H9 (cell line): Measurements from ENCODE around the gene SEMA4C. TPM values are rescaled to one million over a fixed set of nuclear protein-coding genes. Genes with fewer than 3 reads are reported as not detected.

ENCODE experiments used
- DNase-seq: peaks from one replicate; pipeline ENCODE4 v3.0.0-alpha.2; 2017
- H2AFZ ChIP-seq: one replicate; pipeline ENCODE4 v1.6.1; 2013; ENCODE audit warnings: mild to moderate bottlenecking, low read length, control low read depth, moderate library complexity
- H2AK5ac ChIP-seq: 2 replicates; pipeline ENCODE4 v1.6.1; 2013; ENCODE audit warnings: low read length, control low read depth, mixed read lengths; ENCODE audit not compliant: insufficient read length
- H2BK120ac ChIP-seq: one replicate; pipeline ENCODE4 v1.6.1; 2013; ENCODE audit warnings: low read depth, mild to moderate bottlenecking, low read length, control low read depth, inconsistent platforms; ENCODE audit not compliant: poor library complexity, severe bottlenecking
- H2BK12ac ChIP-seq: 2 replicates; pipeline ENCODE4 v1.6.1; 2013; ENCODE audit warnings: low read length, control low read depth, mixed read lengths, low read depth; ENCODE audit not compliant: insufficient read length
- H2BK15ac ChIP-seq: 2 replicates; pipeline ENCODE4 v1.6.1; 2013; ENCODE audit warnings: low read depth, low read length, control low read depth
- H2BK20ac ChIP-seq: one replicate; pipeline ENCODE4 v1.6.1; 2013; ENCODE audit warnings: low read depth, mild to moderate bottlenecking, low read length, control low read depth, inconsistent platforms; ENCODE audit not compliant: poor library complexity, severe bottlenecking
- H2BK5ac ChIP-seq: 2 replicates; pipeline ENCODE4 v1.6.1; 2013; ENCODE audit warnings: low read length, control low read depth, mixed read lengths; ENCODE audit not compliant: insufficient read length
- H3K14ac ChIP-seq: 2 replicates; pipeline ENCODE4 v1.6.1; 2013; ENCODE audit warnings: low read length, control low read depth; ENCODE audit not compliant: insufficient read depth
- H3K18ac ChIP-seq: 2 replicates; pipeline ENCODE4 v1.6.1; 2013; ENCODE audit warnings: low read depth, mild to moderate bottlenecking, mixed read lengths, low read length, control low read depth; ENCODE audit not compliant: insufficient read length
- H3K23ac ChIP-seq: 2 replicates; pipeline ENCODE4 v1.6.1; 2013; ENCODE audit warnings: low read length, control low read depth, mixed read lengths, low read depth; ENCODE audit not compliant: insufficient read length
- H3K23me2 ChIP-seq: 2 replicates; pipeline ENCODE4 v1.6.1; 2013; ENCODE audit warnings: low read depth, mild to moderate bottlenecking, mixed read lengths, low read length, control low read depth; ENCODE audit not compliant: insufficient read length, poor library complexity, severe bottlenecking
- H3K27ac ChIP-seq: 2 replicates; pipeline ENCODE4 v1.5.1; 2013; ENCODE audit warnings: low read length, control low read depth, mixed read lengths, low read depth; ENCODE audit not compliant: insufficient read length
- H3K27me3 ChIP-seq: 2 replicates; pipeline ENCODE4 v1.6.1; 2013; ENCODE audit warnings: low read length, control low read depth, inconsistent platforms; ENCODE audit not compliant: insufficient read depth
- H3K4ac ChIP-seq: 2 replicates; pipeline ENCODE4 v1.6.1; 2013; ENCODE audit warnings: low read depth, mild to moderate bottlenecking, control low read depth, inconsistent platforms, low read length, moderate library complexity
- H3K4me1 ChIP-seq: 2 replicates; pipeline ENCODE4 v1.6.1; 2013; ENCODE audit warnings: low read length, control low read depth, inconsistent platforms; ENCODE audit not compliant: insufficient read depth
- H3K4me2 ChIP-seq: 2 replicates; pipeline ENCODE4 v1.6.1; 2013; ENCODE audit warnings: low read length, control low read depth, mixed read lengths; ENCODE audit not compliant: insufficient read length, insufficient read depth
- H3K56ac ChIP-seq: 2 replicates; pipeline ENCODE4 v1.6.1; 2013; ENCODE audit warnings: low read depth, mild to moderate bottlenecking, mixed read lengths, low read length, control low read depth; ENCODE audit not compliant: insufficient read length
- H3K79me1 ChIP-seq: 2 replicates; pipeline ENCODE4 v1.6.1; 2013; ENCODE audit warnings: low read depth, mild to moderate bottlenecking, moderate library complexity, low read length, control low read depth, inconsistent platforms; ENCODE audit not compliant: insufficient read depth, poor library complexity, severe bottlenecking
- H3K79me2 ChIP-seq: 2 replicates; pipeline ENCODE4 v1.6.1; 2013; ENCODE audit warnings: low read length, control low read depth, inconsistent platforms; ENCODE audit not compliant: insufficient read depth
- H3K9ac ChIP-seq: 2 replicates; pipeline ENCODE4 v1.6.1; 2013; ENCODE audit warnings: low read length, control low read depth, mixed read lengths; ENCODE audit not compliant: insufficient read length; ENCODE audit errors: extremely low read depth
- H3K9me3 ChIP-seq: one replicate; pipeline ENCODE4 v1.6.1; 2013; ENCODE audit warnings: low read depth, low read length, inconsistent platforms; ENCODE audit not compliant: control insufficient read depth
- H3T11ph ChIP-seq: one replicate; pipeline ENCODE4 v1.6.1; 2013; ENCODE audit warnings: mild to moderate bottlenecking, low read length, control low read depth, inconsistent platforms
- H4K20me1 ChIP-seq: one replicate; pipeline ENCODE4 v1.6.1; 2013; ENCODE audit not compliant: control insufficient read depth, insufficient read length, insufficient read depth
- H4K5ac ChIP-seq: 2 replicates; pipeline ENCODE4 v1.6.1; 2013; ENCODE audit warnings: low read depth, mild to moderate bottlenecking, mixed read lengths, low read length, control low read depth; ENCODE audit not compliant: insufficient read length
- H4K8ac ChIP-seq: replicated peaks from 2 replicates; pipeline ENCODE4 v1.6.1; 2013; ENCODE audit warnings: low read length, control low read depth, mixed read lengths, low read depth; ENCODE audit not compliant: insufficient read length
- H4K91ac ChIP-seq: 2 replicates; pipeline ENCODE4 v1.6.1; 2013; ENCODE audit warnings: low read depth, mild to moderate bottlenecking, moderate library complexity, mixed read lengths, low read length, control low read depth; ENCODE audit not compliant: insufficient read length
- H3K27ac Mint-ChIP-seq, 3 experiments: 2 replicates in 2 of 3; 3 replicates in 1 of 3; pipeline ENCODE4 v1.8.0; 2020 to 2021; ENCODE audit warnings: mixed read lengths in 3 of 3, mild to moderate bottlenecking in 1 of 3, moderate library complexity in 1 of 3
- H3K27me3 Mint-ChIP-seq: 2 replicates; pipeline ENCODE4 v1.8.0; 2021; ENCODE audit warnings: low read depth, mild to moderate bottlenecking, moderate library complexity, mixed read lengths
- H3K36me3 Mint-ChIP-seq, 3 experiments: 2 replicates in 2 of 3; 3 replicates in 1 of 3; pipeline ENCODE4 v1.8.0; 2020 to 2021; ENCODE audit warnings: low read depth in 3 of 3, mixed read lengths in 3 of 3; ENCODE audit not compliant: insufficient read depth in 1 of 3
- H3K4me1 Mint-ChIP-seq, 2 experiments: 2 replicates each; pipeline ENCODE4 v1.8.0; 2020; ENCODE audit warnings: mixed read lengths in 2 of 2
- H3K4me3 Mint-ChIP-seq, 2 experiments: 2 replicates in 1 of 2; 3 replicates in 1 of 2; pipeline ENCODE4 v1.8.0; 2020 to 2021; ENCODE audit warnings: mild to moderate bottlenecking in 2 of 2, mixed read lengths in 2 of 2, moderate library complexity in 1 of 2
- H3K9me3 Mint-ChIP-seq, 2 experiments: 2 replicates in 1 of 2; 3 replicates in 1 of 2; pipeline ENCODE4 v1.8.0; 2020; ENCODE audit warnings: mild to moderate bottlenecking in 2 of 2, mixed read lengths in 2 of 2, moderate library complexity in 1 of 2
- WGBS: extraction: QIAGEN DNeasy Blood & Tissue Kit; methylation state at CpG from one replicate; pipeline ENCODE4 v1.1.7; 2013; ENCODE audit warnings: missing lambda C conversion rate, low lambda C conversion rate, mixed read lengths; ENCODE audit not compliant: insufficient read length; ENCODE audit errors: extremely low coverage; 5-methylcytosine and 5-hydroxymethylcytosine counted together
- total RNA-seq: library from RNA; stranded (reverse); gene quantifications from 2 replicates; pipeline ENCODE4 v1.2.1, GENCODE V29; 2021
- TF ChIP-seq, protein P1 (sequence below): fragments of 200-600 bp; sonication (generic); conservative IDR thresholded peaks from 3 replicates; pipeline ENCODE4 v1.8.0; 2021; ENCODE audit warnings: antibody characterized with exemption, mild to moderate bottlenecking

The SEMA4C gene
- total RNA-seq, 1 experiment from 2014 or later = 81.6 TPM

GRCh38 chr2:96882230-96882629, 12.3 kb upstream of the SEMA4C start:
- Histone ChIP-seq H2AK5ac (no peak overlapping the region), H3K56ac (no peak overlapping the region), H3K4me1 (peaks cover 3% of the 10 kb centered on the region; the same call in 1 of the 2 replicates), H2AFZ (no peak overlapping the region), H2BK120ac (no peak overlapping the region), H2BK12ac (no peak overlapping the region), H3K4me2 (peak overlapping the region; percentile 24), H4K20me1 (no peaks in the 10 kb centered on the region), H3K14ac (peak overlapping the region; percentile 23), H4K5ac (no peak overlapping the region), H2BK20ac (no peak overlapping the region), H3T11ph (no peak overlapping the region), H4K8ac (no peak overlapping the region), H2BK15ac (no peak overlapping the region), H3K27me3 (no peaks in the 10 kb centered on the region; the same call in 1 of the 2 replicates), H3K23me2 (no peaks in the 10 kb centered on the region), H3K4ac (no peak overlapping the region), H3K23ac (no peak overlapping the region), H3K79me2 (no peaks in the 10 kb centered on the region), H3K9me3 (no peaks in the 10 kb centered on the region), H3K27ac (no peak overlapping the region), H3K9ac (no peak overlapping the region), H3K79me1 (no peaks in the 10 kb centered on the region), H2BK5ac (no peak overlapping the region), H4K91ac (no peak overlapping the region), H3K18ac (peak overlapping the region; percentile 18)
- no CpG with 5 or more reads among the region's 12 CpGs for WGBS
- H3K27ac Mint-ChIP-seq = peak overlapping the region; percentile 32 to 92 (median 87); a peak in 3 of 7 replicates
- peaks cover 4% of the 10 kb centered on the region for H3K27me3 Mint-ChIP-seq
- H3K9me3 Mint-ChIP-seq = no peaks in the 10 kb centered on the region
- TF ChIP-seq, protein P1, sequence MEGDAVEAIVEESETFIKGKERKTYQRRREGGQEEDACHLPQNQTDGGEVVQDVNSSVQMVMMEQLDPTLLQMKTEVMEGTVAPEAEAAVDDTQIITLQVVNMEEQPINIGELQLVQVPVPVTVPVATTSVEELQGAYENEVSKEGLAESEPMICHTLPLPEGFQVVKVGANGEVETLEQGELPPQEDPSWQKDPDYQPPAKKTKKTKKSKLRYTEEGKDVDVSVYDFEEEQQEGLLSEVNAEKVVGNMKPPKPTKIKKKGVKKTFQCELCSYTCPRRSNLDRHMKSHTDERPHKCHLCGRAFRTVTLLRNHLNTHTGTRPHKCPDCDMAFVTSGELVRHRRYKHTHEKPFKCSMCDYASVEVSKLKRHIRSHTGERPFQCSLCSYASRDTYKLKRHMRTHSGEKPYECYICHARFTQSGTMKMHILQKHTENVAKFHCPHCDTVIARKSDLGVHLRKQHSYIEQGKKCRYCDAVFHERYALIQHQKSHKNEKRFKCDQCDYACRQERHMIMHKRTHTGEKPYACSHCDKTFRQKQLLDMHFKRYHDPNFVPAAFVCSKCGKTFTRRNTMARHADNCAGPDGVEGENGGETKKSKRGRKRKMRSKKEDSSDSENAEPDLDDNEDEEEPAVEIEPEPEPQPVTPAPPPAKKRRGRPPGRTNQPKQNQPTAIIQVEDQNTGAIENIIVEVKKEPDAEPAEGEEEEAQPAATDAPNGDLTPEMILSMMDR = no peak
- peak; percentile 65 for DNase-seq
- peaks cover 42 to 43% of the 10 kb centered on the region in 2 experiments for H3K4me1 Mint-ChIP-seq
- no peaks in the 10 kb centered on the region for H3K36me3 Mint-ChIP-seq
- H3K4me3 Mint-ChIP-seq = peak overlapping the region in 1 of 2 experiments; percentile 50; a peak in 1 of 5 replicates
